ENCODE results near the gene TIGAR. TPM values are rescaled to one million over a fixed set of nuclear protein-coding genes. Genes with fewer than 3 reads are reported as not detected.

Gene TIGAR
- total RNA-seq, 2 experiments from 2014 or later: 5.3 to 7.1 TPM

- H3K9me3 Mint-ChIP-seq: no peaks in the 10 kb centered on the region
- peaks cover 12% of the 10 kb centered on the region for H3K36me3 Mint-ChIP-seq (ENCODE audit: low read depth)
- POLR2A ChIA-PET: no interaction called here
- peak overlapping the region; percentile 15 for H3K27ac Mint-ChIP-seq
- intact Hi-C loops (cut with DNase I, micrococcal nuclease): loop anchor here in 1 of 2 experiments (5.0 to 10.0 kb wide), 5 partner anchors 214 to 1246 kb away; partner anchors contain the start of genes CRACR2A, PARP11, RAD51AP1 and TSPAN9
- no peak for ATAC-seq (ENCODE audit: poor library complexity)
- CTCF ChIA-PET: no interaction called here
- peak in 1 of 14 experiments; percentile 22 for DNase-seq
- H3K27me3 ChIP-seq (ENCODE audit: control insufficient read depth in 1 of 2, insufficient read depth in 2 of 2, low read length in 2 of 2): no peaks in the 10 kb centered on the region
- H3K4me3 ChIP-seq (ENCODE audit: low read length): no peak overlapping the region
- H3K27ac ChIP-seq (ENCODE audit: low read depth in 1 of 2, low read length in 2 of 2): no peak overlapping the region
- no peaks in the 10 kb centered on the region for H3K9me3 ChIP-seq (ENCODE audit: control insufficient read depth in 1 of 2, insufficient read depth in 1 of 2, low read length in 2 of 2)
- peaks cover 4% of the 10 kb centered on the region for H3K36me3 ChIP-seq (ENCODE audit: insufficient read depth, low read length)
- TF ChIP-seq, protein P1, sequence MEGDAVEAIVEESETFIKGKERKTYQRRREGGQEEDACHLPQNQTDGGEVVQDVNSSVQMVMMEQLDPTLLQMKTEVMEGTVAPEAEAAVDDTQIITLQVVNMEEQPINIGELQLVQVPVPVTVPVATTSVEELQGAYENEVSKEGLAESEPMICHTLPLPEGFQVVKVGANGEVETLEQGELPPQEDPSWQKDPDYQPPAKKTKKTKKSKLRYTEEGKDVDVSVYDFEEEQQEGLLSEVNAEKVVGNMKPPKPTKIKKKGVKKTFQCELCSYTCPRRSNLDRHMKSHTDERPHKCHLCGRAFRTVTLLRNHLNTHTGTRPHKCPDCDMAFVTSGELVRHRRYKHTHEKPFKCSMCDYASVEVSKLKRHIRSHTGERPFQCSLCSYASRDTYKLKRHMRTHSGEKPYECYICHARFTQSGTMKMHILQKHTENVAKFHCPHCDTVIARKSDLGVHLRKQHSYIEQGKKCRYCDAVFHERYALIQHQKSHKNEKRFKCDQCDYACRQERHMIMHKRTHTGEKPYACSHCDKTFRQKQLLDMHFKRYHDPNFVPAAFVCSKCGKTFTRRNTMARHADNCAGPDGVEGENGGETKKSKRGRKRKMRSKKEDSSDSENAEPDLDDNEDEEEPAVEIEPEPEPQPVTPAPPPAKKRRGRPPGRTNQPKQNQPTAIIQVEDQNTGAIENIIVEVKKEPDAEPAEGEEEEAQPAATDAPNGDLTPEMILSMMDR (IDR thresholded peaks at IDR 0.05): no peak
- H3K27me3 Mint-ChIP-seq: no peaks in the 10 kb centered on the region
- H3K4me1 Mint-ChIP-seq (ENCODE audit: low read depth): peaks cover 49% of the 10 kb centered on the region
- peaks cover 26% of the 10 kb centered on the region for H3K4me1 ChIP-seq (ENCODE audit: insufficient read depth, low read length)
- H3K4me3 Mint-ChIP-seq: peak overlapping the region; percentile 64
These were observed 2.4 kb downstream of the TIGAR start for GRCh38 chr12:4323396-4323795.

GRCh38 chr12:4324366-4324765 lies 3.4 kb downstream of the TIGAR start:
- ATAC-seq (ENCODE audit: poor library complexity): no peak
- intact Hi-C loops (cut with DNase I, micrococcal nuclease): loop anchor here in 1 of 2 experiments (5.0 to 10.0 kb wide), 5 partner anchors 213 to 1247 kb away; partner anchors contain the start of genes CRACR2A, PARP11, RAD51AP1 and TSPAN9
- TF ChIP-seq, protein P1 (IDR thresholded peaks at IDR 0.05): no peak
- Histone ChIP-seq H3K4me3 (ENCODE audit: low read length) (no peak overlapping the region), H3K27me3 (ENCODE audit: control insufficient read depth in 1 of 2, insufficient read depth in 2 of 2, low read length in 2 of 2) (no peaks in the 10 kb centered on the region), H3K9me3 (ENCODE audit: control insufficient read depth in 1 of 2, insufficient read depth in 1 of 2, low read length in 2 of 2) (no peaks in the 10 kb centered on the region), H3K4me1 (ENCODE audit: insufficient read depth, low read length) (peaks cover 26% of the 10 kb centered on the region), H3K27ac (ENCODE audit: low read depth in 1 of 2, low read length in 2 of 2) (no peak overlapping the region), H3K36me3 (ENCODE audit: insufficient read depth, low read length) (peaks cover 4% of the 10 kb centered on the region)
- CTCF ChIA-PET: interaction anchor here (0.6 kb wide), 1 partner anchor 1449 kb away, joined by 3 read pairs; no protein-coding TSS in a partner anchor
- POLR2A ChIA-PET: no interaction called here
- Mint-ChIP-seq H3K27ac (no peak overlapping the region), H3K36me3 (ENCODE audit: low read depth) (peaks cover 17% of the 10 kb centered on the region), H3K4me3 (no peak overlapping the region), H3K27me3 (no peaks in the 10 kb centered on the region), H3K9me3 (no peaks in the 10 kb centered on the region), H3K4me1 (ENCODE audit: low read depth) (peaks cover 50% of the 10 kb centered on the region)
- no peak for DNase-seq

DNA sequence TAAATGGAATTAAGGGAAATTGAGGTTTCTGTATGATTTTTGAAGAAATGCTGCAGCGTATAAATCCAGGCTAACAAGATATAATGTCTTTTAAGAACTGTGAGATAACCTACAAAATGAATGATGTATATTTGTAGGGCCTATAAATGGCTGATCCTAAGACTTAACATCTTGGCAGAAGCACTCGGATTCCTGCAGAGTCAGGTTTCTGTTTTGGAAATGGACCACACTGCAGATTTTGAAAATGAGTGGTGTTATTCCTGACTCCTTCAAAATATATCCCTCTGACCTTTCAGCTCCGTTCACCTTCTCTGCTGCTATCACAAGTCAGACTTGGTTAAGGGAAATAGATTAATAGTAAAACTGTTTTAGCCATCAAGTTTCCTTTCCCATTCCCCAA lies 5.0 kb downstream of the TIGAR start:
- POLR2A ChIA-PET: interaction anchor here (0.6 kb wide), 1 partner anchor 429 kb away, joined by 3 read pairs; no protein-coding TSS in a partner anchor

More for the DNA sequence above, 5.0 kb downstream of the TIGAR start:
- Histone ChIP-seq H3K4me3 (ENCODE audit: low read length) (no peak overlapping the region), H3K27ac (ENCODE audit: low read depth in 1 of 2, low read length in 2 of 2) (no peak overlapping the region), H3K27me3 (ENCODE audit: control insufficient read depth in 1 of 2, insufficient read depth in 2 of 2, low read length in 2 of 2) (no peaks in the 10 kb centered on the region), H3K36me3 (ENCODE audit: insufficient read depth, low read length) (peaks cover 4% of the 10 kb centered on the region), H3K4me1 (ENCODE audit: insufficient read depth, low read length) (peaks cover 18% of the 10 kb centered on the region), H3K9me3 (ENCODE audit: control insufficient read depth in 1 of 2, insufficient read depth in 1 of 2, low read length in 2 of 2) (no peaks in the 10 kb centered on the region)
- Mint-ChIP-seq H3K9me3 (no peaks in the 10 kb centered on the region), H3K4me1 (ENCODE audit: low read depth) (peaks cover 46% of the 10 kb centered on the region), H3K27me3 (no peaks in the 10 kb centered on the region), H3K27ac (no peak overlapping the region), H3K4me3 (no peak overlapping the region), H3K36me3 (ENCODE audit: low read depth) (peaks cover 27% of the 10 kb centered on the region)
- CTCF ChIA-PET: no interaction called here
- intact Hi-C loops (cut with DNase I, micrococcal nuclease): loop anchor here in 1 of 2 experiments (10.0 kb wide), 2 partner anchors 329 to 571 kb away; partner anchors contain the start of gene CRACR2A
- TF ChIP-seq, protein P1 (IDR thresholded peaks at IDR 0.05): no peak
- no peak for DNase-seq
- no peak for ATAC-seq (ENCODE audit: poor library complexity)
